HG03095 (cell line): ENCODE measurements around the gene C12orf57.

ENCODE experiments used
- ATAC-seq: cut with Tn5 transposase; IDR thresholded peaks from one replicate; pipeline ENCODE4 v1.9.1; 2021; ENCODE audit warnings: moderate library complexity; ENCODE audit not compliant: unreplicated experiment

C12orf57 gene

DNA sequence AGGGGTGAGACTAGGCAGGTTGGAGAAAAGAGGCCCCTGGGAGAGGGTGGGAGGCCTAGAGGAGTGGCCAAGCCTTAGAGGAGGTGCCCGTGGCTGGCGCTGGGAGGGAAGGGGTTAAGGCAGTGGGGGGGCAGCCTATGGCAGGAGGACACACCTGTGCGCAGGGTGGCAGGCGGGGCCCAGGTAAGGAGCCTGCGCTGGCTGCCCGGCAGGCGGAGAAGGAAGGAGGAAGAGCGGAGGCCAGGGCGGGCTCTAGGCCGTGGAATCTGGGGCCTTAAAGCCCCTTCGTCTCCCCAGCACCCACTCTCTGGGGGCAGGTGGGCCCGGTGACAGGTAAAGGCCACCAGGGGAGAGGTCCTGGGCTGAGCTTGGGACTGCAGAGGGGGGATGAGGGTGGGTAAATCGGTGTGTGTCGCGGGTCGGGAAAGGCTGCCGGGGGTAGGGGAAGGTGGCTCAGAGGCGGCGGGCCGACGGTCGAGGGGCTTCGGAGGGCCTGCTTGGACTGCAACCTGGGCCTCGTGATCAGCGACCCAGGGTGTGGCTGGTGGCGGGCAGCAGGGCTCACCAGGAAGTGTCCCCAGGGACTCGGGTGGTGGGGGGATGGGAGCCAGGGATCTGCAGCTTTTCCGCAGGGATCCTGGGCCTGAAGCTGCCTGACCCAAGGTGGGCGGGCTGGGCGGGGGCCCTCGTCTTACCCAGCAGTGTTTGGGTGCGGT lies 19.4 kb downstream of the C12orf57 start:
- no peak for ATAC-seq

DNA sequence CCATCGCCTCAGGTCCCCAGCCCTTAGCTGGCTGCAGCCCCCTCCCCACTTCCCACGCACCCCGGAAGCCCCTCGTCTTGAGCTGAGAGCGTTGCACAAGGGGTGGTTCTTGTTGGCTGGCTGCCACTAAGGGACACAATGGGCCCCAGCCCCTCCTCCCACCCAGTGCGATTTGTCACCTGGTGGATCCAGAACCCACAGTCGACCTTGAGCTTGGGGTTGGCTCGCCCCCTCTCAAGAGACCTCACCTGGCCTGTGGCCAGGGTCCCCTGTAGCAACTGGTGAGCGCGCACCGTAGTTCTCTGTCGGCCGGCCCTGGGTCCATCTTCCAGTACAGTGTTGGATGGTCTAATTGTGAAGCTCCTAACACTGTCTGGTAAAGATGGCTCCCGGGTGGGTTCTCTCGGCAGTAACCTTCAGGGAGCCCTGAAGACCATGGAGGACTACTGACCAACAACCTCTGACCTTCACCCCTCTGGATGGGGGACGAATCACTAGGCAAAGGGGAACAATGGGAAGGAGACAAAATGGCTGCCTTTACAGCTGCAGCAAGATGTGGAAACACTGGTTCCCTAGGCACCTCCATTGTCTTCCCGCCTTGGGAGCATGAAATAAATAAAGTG lies 20.1 kb downstream of the C12orf57 start:
- no peak for ATAC-seq

DNA sequence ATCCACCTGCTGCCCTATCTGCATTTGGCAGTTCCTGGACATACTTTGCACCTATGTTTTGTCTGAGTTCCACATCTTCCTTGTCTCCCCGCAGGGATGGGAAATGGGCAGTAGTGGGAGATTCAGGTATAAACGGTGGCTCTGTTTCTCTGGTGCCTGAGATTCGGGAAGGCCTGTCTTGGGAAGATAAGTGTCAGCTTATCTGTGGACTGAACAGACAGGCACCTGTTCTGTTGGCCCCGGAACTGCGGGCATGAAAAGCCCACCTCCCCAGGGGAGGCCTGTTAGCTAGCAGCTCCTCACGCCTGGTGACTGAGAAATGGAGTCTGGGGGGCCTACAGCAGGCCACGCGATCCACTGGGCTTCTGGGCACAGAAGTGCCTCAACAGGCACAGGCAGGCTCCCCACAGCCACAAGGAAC lies 20.8 kb downstream of the C12orf57 start:
- no peak for ATAC-seq

DNA sequence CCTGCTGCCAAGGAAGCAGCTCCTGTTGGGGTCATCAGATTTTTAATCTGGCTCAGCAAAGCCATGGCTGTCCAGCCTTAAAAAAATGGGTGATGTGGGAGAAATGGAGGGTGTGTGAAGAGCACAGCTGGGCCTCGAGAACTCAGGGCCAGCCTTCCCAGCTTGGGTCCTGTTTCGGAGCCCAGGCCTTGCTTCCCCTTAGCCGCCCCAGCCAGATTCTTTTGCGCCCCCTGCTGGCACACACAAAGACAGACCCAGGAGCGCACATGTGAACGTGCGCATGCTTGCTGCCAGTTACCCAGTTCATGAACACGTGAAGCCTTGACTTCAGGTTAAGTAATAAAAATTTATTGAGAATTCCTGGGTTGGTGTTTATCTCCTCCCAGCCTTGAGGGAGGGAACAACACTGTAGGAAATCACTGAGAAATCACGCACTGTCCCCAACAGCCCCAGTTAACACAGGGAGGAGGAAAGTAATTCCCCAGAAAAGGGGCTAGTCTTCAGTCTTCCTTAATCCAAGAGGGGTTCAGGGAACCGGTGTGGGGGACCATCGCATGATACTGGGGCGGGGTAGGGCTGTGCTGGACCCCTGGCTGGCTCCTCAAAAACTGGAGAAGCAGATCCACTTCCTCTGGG lies 21.3 kb downstream of the C12orf57 start:
- ATAC-seq, result no peak

DNA sequence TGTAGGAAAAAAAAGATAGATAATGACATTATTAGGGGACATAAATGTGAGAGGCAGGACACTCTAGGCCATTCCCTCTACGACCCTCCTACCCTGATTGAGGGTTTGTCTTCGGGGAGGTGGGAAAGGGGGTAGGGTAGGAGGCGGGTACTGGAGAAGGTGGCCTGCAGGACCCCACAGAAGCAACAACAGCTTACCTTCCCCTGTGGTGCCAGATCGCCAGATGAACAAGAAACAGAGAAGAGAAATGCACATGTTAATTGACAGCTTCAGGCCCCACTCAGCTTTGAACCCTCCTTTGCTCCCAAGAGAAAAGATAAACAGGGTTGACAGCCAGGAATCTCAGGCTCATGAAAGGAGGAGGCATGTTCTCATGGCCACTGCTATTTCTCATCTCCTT lies 21.9 kb downstream of the C12orf57 start:
- no peak for ATAC-seq

DNA sequence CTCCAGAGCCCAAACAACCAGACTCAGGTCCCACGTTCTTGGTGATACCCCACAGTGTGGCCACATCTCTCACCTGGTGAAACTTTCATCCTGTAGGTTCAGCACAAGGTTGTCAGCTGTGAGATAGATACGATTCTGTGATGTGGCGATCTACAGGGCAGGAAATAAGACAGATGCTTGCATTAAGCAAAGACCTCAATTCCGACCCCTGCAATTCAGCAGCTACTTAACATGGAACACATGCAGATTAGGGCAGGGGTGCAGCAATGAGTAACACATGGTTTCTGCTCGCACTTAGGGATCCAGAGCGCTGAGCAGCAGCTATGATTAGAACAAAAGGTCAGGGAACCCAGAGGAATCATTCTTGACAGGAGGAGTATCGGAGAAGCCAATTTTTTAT lies 22.5 kb downstream of the C12orf57 start:
- ATAC-seq, result no peak

DNA sequence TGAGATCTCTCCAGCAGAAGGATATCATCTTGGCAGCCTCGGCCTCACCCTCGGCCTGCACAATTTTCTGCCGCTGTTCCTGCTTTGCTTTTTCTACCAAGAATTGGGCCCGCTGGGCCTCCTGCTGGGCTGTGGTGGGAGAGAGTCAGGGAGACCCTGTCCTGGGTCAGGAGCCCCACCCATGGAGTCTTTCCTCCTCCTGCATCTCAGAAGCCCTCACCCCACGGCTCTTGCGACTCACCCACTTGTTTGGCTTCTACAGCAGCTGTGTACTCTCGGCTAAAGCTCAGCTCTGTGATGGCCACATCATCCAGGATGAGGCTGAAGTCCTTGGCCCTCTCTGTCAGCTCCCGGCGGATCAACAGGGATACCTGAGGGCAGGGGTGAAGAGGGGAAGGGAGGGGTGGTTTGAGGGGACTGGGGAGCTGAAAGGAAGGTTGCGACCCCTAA lies 23.9 kb downstream of the C12orf57 start:
- ATAC-seq, result no peak

DNA sequence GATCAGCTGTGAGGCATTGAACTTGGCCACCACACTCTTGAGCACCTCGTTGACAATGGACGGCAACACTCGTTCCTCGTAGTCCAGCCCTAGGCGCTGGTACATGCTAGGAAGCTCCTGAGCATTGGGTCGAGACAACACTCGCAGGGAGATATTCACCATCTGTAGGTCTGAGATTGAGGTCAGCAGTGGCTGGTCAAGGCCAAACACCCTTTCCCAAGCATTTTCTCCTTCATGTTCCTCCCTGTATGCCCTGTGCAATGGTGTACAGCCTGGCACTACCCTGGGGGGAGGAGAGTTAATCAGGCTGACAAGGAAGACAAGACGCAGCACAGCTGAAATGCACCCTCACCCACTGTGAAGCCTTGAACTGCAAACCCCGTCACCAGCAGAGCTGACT lies 24.6 kb downstream of the C12orf57 start:
- no peak for ATAC-seq

DNA sequence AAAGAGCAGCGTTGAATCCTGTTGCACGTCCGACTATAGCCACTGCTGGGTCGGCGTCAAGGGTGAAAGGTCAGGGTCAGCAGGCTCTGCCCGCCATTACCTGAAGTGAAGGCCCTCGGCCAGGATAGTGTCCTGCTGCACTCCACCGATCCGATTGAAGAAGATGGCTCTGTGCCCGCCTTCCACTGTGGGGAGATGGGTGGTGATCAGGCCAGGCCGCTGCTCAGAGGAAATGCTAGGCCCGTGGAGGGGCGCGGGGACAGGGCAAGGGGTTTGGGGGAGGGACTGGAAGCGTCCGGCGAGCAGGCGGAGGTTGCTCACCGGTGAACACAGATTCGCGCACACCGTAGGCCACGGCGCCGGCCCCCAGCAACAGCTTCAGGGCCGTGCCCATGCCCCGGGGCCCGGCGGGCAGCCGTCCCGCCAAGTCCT lies 26.3 kb downstream of the C12orf57 start:
- peak; percentile 1 for ATAC-seq

DNA sequence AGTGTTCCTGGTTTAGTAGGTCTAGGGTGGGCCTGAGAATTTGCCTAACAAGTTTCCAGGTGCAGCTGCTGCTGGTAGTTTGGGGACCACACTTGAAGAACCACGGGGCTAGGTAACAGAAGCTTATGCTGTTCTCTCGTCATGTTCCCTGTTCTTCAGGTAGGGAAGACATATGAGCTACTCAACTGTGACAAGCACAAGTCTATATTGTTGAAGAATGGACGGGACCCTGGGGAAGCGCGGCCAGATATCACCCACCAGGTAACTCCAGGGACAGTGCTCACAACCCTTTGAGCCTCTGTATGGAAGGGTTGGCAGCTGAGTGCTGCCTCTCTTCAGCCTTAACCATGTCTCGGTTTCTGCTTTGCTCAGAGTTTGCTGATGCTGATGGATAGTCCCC lies 30.4 kb downstream of the C12orf57 start:
- no peak for ATAC-seq

DNA sequence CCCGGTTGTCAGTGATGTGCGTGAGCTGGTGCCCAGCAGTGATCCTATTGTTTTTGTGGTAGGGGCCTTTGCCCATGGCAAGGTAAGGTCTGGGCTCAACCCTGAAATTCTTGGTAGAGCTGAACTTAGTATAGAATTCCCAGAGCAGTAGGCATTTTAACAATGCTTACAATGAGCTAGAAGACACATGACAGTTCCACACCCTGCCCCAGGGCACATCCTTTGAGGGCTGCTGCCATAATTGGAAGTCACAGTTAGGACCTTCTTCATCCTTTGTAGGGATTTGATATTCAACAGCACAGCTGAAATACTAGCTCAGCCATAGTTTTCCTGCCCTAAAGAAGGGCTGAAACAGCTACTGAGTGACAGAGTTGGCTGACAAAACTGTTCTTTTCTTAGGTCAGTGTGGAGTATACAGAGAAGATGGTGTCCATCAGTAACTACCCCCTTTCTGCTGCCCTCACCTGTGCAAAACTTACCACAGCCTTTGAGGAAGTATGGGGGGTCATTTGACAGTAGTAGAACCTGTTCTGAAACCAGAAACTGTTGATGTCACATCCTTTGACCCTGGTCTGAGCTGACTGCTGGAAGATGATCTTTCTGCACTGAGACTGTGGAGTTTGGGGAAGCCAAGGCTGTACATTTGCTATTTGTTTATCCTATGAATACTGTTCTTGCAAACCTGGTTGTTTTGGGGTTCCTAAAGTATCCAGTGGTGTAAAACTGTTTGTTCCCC lies 31.6 kb downstream of the C12orf57 start:
- ATAC-seq, result no peak

DNA sequence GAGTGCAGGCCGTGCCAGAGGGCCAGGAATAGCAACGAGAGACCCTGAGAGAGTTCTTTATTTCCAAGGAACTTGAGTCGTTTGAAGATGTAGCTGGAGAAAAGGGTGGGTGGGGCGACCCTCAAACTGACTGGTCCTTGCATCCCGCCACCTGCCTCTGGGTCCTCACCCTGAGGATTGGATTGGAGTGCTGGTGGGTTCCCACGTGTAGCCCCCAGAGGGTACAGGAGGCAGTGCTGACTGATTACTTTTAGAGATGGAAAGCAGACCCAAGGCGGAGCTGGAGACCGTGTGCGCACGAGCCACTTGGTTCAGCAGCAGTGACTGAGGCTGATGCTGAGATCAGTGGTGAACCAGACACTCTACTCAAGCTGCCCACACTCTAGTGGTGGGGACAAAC lies 33.8 kb downstream of the C12orf57 start:
- no peak for ATAC-seq

DNA sequence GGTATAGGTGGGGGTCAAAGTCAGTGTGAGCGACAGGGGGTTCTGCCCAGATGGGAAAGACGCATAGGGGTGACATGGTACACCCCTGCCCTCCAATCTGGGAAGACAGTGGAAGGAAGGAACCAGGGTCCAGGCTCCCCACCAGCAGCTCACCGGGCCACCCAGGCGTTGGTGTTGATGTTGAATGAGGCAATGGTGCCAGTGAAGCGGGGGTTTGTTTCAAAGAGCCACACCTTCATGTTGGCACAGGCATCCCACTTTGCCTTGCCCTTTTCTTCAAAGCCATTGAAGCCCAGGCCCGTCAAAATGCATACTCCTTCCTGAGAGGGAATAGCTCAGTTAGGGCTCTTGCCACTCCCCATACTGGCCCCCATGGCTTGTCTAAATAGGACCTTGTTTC lies 34.4 kb downstream of the C12orf57 start:
- ATAC-seq, result no peak

DNA sequence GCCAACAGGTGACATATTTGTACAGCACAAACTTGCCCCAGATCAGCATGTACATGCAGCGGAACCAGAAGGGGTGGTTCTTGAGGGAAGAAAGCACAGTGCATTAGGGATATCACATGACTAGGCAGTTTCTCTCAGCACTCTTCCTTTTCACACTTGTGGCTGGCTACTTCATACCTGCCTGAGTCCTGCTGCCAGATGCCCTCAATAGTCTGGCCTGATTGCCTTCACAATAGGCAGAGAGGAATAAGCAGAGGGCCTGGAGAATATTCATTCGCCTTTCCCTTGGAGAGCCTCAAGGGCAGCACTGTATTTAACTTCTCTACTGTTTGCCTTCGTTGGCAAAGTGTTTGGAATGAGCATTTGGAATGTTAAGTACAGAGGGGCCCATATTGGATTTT lies 34.8 kb downstream of the C12orf57 start:
- ATAC-seq, result no peak

DNA sequence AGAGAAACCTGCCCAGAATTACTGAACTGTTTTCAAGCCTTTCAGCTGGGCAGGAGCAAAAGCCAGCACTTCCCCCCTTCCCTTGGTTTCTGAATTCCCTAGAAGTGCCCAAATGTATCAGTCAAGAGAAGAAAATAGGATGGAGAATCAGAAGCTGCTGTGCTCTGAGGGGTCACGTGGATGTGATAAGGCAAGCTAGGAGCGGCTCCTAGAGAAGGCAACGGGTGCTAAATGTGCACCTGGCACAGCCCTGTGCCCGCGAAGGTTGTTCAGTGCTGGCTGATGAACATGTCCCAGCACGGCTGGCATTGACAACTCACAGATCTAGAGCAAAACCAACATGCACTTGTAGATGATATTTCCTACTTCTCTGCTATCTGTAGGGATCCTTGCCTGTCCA lies 35.2 kb downstream of the C12orf57 start:
- ATAC-seq, result no peak

DNA sequence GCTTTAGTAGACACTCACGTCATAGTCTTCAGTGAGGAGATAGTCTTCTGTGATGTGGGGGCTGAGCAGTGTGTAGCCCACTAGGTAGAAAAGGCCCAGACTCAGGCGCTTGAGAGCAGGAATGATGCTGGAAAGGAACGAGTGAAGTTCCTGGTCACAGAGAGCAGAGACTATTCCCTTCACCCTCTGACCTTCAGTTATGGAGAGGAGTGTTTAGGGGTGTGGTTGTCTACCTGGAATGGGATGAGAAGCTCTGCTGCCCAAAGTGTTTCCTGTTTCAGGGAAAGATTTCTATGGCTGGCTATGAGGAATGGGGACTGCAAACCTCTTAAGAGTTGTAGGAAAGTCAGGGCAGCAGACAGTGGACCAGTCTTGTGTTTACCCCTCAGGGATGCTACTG lies 35.6 kb downstream of the C12orf57 start:
- ATAC-seq, result no peak

DNA sequence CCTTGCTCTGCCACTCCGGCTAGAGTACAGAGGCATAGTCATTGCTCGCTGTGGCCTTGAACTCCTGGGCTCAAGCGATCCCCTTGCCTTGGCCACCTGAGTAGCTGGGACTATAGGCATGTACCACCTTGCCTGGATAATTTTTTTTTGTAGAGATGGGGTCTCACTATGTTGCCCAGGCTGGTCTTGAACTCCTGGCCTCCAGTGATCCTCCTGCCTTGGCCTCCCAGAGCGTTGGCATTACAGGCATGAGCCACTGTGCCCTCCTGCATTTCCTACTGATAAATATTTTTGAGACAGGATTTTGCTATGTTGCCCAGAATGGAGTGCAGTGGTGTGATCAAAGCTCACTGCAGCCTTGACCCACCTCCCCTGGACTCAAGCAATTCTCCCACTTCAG lies 36.3 kb downstream of the C12orf57 start:
- ATAC-seq, result no peak

DNA sequence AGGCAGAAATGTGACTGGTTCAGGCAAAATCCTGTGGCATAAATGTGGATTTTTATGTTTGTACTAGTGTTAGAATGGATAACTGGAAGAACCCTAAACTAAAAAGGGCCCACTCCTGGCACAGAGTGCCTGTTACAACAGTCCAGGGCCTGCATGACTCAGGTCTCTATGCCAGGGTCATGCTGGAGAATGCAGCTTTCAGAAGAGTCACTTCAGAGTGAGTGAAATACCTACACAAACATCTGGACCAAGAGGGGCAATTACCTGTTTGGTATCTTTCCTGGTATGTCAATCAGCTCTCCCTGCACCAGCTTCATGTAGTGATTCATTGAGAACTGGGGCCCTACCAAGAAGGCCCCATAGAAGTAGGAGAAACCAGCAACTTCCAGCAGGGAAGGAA lies 36.9 kb downstream of the C12orf57 start:
- no peak for ATAC-seq

DNA sequence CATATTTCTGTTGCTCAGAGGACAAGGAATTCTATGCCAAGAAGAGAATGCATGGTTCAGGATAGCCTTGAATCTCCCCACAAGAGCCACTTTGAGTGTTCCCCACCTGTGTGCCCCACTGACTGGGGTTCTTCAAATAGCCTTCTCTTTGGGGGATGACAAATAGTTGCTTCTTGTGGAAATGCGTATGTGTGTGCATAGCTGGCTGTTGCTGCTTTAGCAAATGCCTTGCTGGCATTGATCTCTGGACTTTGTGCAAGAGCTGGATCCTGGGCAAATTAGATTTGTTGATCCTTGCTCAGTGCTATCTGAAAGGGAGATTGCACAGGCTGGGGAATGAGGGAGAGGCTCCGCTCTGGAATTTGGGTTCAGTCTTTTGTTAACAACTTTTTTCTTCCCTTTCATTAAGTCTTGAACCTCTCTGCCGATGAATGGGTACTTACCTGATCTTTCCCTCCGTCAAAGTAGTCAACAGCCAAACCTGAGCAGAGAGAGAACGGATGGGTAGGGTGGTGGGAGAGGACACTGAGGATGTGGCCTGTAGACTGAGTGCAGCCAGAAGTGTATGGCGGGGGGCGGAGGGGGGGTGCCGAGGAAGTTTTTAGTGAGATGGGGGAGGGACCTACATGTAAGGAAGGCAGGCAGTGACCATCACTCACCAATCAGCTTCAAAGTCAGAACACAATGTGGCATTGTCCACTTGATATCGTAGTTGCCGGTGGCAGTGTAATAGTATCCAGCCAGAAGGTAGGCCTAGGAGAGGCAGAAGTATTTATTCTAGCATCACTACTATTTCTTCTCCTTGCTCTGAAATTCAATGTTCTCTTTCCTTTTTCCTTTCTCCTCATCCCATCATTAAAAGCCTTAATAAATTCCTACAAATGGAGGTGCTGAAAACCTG lies 37.6 kb downstream of the C12orf57 start:
- no peak for ATAC-seq

DNA sequence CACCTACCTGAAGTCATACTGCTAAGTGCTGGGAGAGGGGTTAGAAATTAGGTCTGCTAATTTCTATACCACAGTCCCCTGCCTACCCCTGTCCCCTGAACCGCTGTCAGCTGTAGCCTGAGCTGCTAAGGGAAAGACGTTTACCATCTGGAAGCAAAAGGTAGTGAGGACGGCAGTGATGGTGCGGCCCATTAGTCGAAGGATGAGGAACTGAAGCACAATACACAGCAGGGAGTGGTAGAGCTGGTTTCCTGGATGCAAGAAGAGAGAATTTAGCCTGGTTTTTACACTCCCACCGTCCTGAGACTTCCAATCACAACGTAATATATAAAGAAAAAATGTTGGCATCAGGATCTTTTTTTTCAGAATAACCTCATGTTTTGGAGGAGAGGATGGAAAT lies 38.7 kb downstream of the C12orf57 start:
- ATAC-seq, result no peak
